ENCODE results near the gene IL17RA. TPM values are rescaled to one million over a fixed set of nuclear protein-coding genes. Genes with fewer than 3 reads are reported as not detected.

IL17RA gene
- polyA plus RNA-seq, 1 donor (not counting 4 experiments of a cell fraction or from before 2014, with no cell fraction given): 6.0 TPM

DNA sequence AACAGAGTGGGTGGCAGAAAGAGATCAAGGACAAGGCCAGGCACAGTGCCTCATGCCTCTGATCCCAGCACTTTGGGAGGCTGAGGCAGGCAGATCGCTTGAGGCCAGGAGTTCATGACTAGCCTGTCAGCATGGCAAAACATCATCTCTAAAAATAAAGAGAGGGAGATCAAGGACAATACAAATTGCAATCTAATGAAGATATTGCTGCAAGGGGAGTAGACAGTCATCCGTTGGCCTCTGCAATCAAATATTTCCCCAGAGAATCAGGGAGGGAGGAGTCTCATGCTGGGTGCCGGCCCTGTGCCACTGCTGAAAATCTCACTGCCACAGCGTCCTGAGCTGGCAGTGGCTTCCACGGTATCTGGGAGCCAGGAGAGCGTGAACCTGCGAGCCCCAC is 19.4 kb upstream of the IL17RA start:
- H3K4me2 ChIP-seq (ENCODE audit: control insufficient read depth, extremely low read depth, insufficient read depth, low read depth, low read length): no peak overlapping the region
- H3K27me3 ChIP-seq (ENCODE audit: control insufficient read depth, extremely low read depth, insufficient read depth, low read length): no peaks in the 10 kb centered on the region
- H3K79me2 ChIP-seq (ENCODE audit: control insufficient read depth, insufficient read depth, low read length): no peaks in the 10 kb centered on the region
- dilution Hi-C loops (cut with MboI; ENCODE audit: extremely low pct_ligation_motif_present, low sequenced_read_pairs): no loop called here
- FAIRE-seq (no peak), DNase-seq (ENCODE audit: low read depth, low spot score) (no peak)
- H3K4me3 ChIP-seq (ENCODE audit: control insufficient read depth in 2 of 3, extremely low read depth in 1 of 3, insufficient read depth in 2 of 3, low read depth in 1 of 3, low read length in 3 of 3): no peak overlapping the region
- H2AFZ ChIP-seq (ENCODE audit: control insufficient read depth, low read length): no peak overlapping the region
- no peaks in the 10 kb centered on the region for H3K9me3 ChIP-seq (ENCODE audit: control insufficient read depth, low read depth, low read length)
- no peaks in the 10 kb centered on the region for H3K4me1 ChIP-seq (ENCODE audit: control insufficient read depth, extremely low read depth, insufficient read depth, low read length)
- H3K27ac ChIP-seq (ENCODE audit: control insufficient read depth, insufficient read depth, low read length): no peak overlapping the region
- no peak overlapping the region for H3K9ac ChIP-seq (ENCODE audit: control insufficient read depth, extremely low read depth, insufficient read depth, low read length)
- no peaks in the 10 kb centered on the region for H4K20me1 ChIP-seq (ENCODE audit: control insufficient read depth, extremely low read depth, insufficient read depth, low read length)
- no peak for TF ChIP-seq EZH2 (IDR thresholded peaks at IDR 0.05; ENCODE audit: low read length)
- TF ChIP-seq, protein P1, sequence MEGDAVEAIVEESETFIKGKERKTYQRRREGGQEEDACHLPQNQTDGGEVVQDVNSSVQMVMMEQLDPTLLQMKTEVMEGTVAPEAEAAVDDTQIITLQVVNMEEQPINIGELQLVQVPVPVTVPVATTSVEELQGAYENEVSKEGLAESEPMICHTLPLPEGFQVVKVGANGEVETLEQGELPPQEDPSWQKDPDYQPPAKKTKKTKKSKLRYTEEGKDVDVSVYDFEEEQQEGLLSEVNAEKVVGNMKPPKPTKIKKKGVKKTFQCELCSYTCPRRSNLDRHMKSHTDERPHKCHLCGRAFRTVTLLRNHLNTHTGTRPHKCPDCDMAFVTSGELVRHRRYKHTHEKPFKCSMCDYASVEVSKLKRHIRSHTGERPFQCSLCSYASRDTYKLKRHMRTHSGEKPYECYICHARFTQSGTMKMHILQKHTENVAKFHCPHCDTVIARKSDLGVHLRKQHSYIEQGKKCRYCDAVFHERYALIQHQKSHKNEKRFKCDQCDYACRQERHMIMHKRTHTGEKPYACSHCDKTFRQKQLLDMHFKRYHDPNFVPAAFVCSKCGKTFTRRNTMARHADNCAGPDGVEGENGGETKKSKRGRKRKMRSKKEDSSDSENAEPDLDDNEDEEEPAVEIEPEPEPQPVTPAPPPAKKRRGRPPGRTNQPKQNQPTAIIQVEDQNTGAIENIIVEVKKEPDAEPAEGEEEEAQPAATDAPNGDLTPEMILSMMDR (optimal IDR thresholded peaks at IDR 0.05 in 1 of 3, IDR thresholded peaks at IDR 0.05 in 1 of 3, conservative IDR thresholded peaks at IDR 0.05 in 1 of 3; ENCODE audit: extremely low read depth in 1 of 3, insufficient read depth in 2 of 3, low read length in 3 of 3): no peak
- no peaks in the 10 kb centered on the region for H3K36me3 ChIP-seq (ENCODE audit: control insufficient read depth in 2 of 2, extremely low read depth in 1 of 2, insufficient read depth in 2 of 2, low read length in 2 of 2)
- H3K9me1 ChIP-seq (ENCODE audit: control insufficient read depth, extremely low read depth, insufficient read depth, low read length): no peaks in the 10 kb centered on the region

DNA sequence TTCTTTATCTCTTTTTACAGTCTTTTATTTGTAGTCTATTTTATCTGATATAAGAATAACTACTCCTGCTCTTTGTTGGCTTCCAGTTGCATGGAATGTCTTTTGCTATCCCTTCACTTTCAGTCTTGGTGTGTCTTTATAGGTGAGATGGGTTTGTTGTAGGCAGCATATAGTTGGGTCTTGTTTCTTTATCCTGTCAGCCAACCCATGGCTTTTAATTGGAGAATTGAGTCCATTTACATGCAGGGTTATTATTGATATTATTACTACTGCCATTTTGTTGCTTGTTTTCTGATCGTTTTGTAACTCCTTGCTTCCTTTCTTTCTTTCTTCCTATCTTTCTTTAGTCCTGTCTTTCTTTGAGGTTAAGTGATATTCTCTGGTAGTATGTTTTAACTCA is 11.9 kb upstream of the IL17RA start:
- TF ChIP-seq, protein P1 (optimal IDR thresholded peaks at IDR 0.05 in 1 of 3, IDR thresholded peaks at IDR 0.05 in 1 of 3, conservative IDR thresholded peaks at IDR 0.05 in 1 of 3; ENCODE audit: extremely low read depth in 1 of 3, insufficient read depth in 2 of 3, low read length in 3 of 3): no peak
- no peak for TF ChIP-seq EZH2 (IDR thresholded peaks at IDR 0.05; ENCODE audit: low read length)
- H3K79me2 ChIP-seq (ENCODE audit: control insufficient read depth, insufficient read depth, low read length): no peaks in the 10 kb centered on the region
- DNase-seq (ENCODE audit: low read depth, low spot score) (no peak), FAIRE-seq (no peak)
- no peak overlapping the region for H2AFZ ChIP-seq (ENCODE audit: control insufficient read depth, low read length)
- H3K27ac ChIP-seq (ENCODE audit: control insufficient read depth, insufficient read depth, low read length): no peak overlapping the region
- no peaks in the 10 kb centered on the region for H3K9me1 ChIP-seq (ENCODE audit: control insufficient read depth, extremely low read depth, insufficient read depth, low read length)
- H3K4me2 ChIP-seq (ENCODE audit: control insufficient read depth, extremely low read depth, insufficient read depth, low read depth, low read length): no peak overlapping the region
- dilution Hi-C loops (cut with MboI; ENCODE audit: extremely low pct_ligation_motif_present, low sequenced_read_pairs): no loop called here
- H3K4me1 ChIP-seq (ENCODE audit: control insufficient read depth, extremely low read depth, insufficient read depth, low read length): peaks cover 14% of the 10 kb centered on the region
- no peak overlapping the region for H3K4me3 ChIP-seq (ENCODE audit: control insufficient read depth in 2 of 3, extremely low read depth in 1 of 3, insufficient read depth in 2 of 3, low read depth in 1 of 3, low read length in 3 of 3)
- no peaks in the 10 kb centered on the region for H4K20me1 ChIP-seq (ENCODE audit: control insufficient read depth, extremely low read depth, insufficient read depth, low read length)
- H3K27me3 ChIP-seq (ENCODE audit: control insufficient read depth, extremely low read depth, insufficient read depth, low read length): no peaks in the 10 kb centered on the region
- no peaks in the 10 kb centered on the region for H3K9me3 ChIP-seq (ENCODE audit: control insufficient read depth, low read depth, low read length)
- no peak overlapping the region for H3K9ac ChIP-seq (ENCODE audit: control insufficient read depth, extremely low read depth, insufficient read depth, low read length)
- H3K36me3 ChIP-seq (ENCODE audit: control insufficient read depth in 2 of 2, extremely low read depth in 1 of 2, insufficient read depth in 2 of 2, low read length in 2 of 2): no peaks in the 10 kb centered on the region

Data from keratinocyte (primary cell).